Left ventricle myocardium inferior (tissue), 1 donor: Measurements from ENCODE around the gene CCDC154. TPM values are rescaled to one million over a fixed set of nuclear protein-coding genes. Genes with fewer than 3 reads are reported as not detected.

ENCODE experiments used
- DNase-seq: peaks from one replicate; pipeline ENCODE4 v3.0.0-alpha.2; 2020
- H3K27ac ChIP-seq: fragments of 200-600 bp; replicated peaks from 2 replicates; pipeline ENCODE4 v1.8.0; 2021
- H3K27me3 ChIP-seq: fragments of 200-600 bp; 2 replicates; pipeline ENCODE4 v1.8.0; 2021; ENCODE audit warnings: low read depth
- H3K36me3 ChIP-seq: fragments of 200-600 bp; 2 replicates; pipeline ENCODE4 v1.8.0; 2021
- H3K4me1 ChIP-seq: fragments of 200-600 bp; 2 replicates; pipeline ENCODE4 v1.8.0; 2021
- H3K4me3 ChIP-seq: fragments of 200-600 bp; 2 replicates; pipeline ENCODE4 v1.8.0; 2021; ENCODE audit warnings: mild to moderate bottlenecking, moderate library complexity
- H3K9me3 ChIP-seq: fragments of 200-600 bp; replicated peaks from 2 replicates; pipeline ENCODE4 v1.8.0; 2021
- intact Hi-C: fragments of 100-400 bp; cut with micrococcal nuclease; formaldehyde crosslinking; loops from one replicate; pipeline ENCODE4 v1.11.0; 2022
- total RNA-seq: library from RNA; stranded (reverse); fragmentation: NEBNext Ultra II Directional; extraction: Animal tissue kit (Norgen Biotek cat#: 25700); gene quantifications from one replicate; pipeline ENCODE4 v1.2.1, GENCODE V29; 2021
- TF ChIP-seq, protein P1 (sequence below): fragments of 200-600 bp; IDR thresholded peaks from 2 replicates; pipeline ENCODE4 v1.8.0; 2021; ENCODE audit warnings: antibody characterized with exemption, mild to moderate bottlenecking, borderline replicate concordance
- donor health status: DM: no; HTN: yes; CAD: no; lungs with severe emphysema.

The CCDC154 gene
- total RNA-seq, 1 donor from 2014 or later, result 1.3 TPM

GRCh38 chr16:1395444-1396031 is 48.8 kb downstream of the CCDC154 start:
- no peaks in the 10 kb centered on the region for H3K9me3 ChIP-seq
- no peaks in the 10 kb centered on the region for H3K4me1 ChIP-seq
- DNase-seq, result no peak
- no peaks in the 10 kb centered on the region for H3K27me3 ChIP-seq
- H3K27ac ChIP-seq, result no peak overlapping the region
- intact Hi-C loops, result no loop called here
- H3K4me3 ChIP-seq, result no peak overlapping the region
- TF ChIP-seq, protein P1, sequence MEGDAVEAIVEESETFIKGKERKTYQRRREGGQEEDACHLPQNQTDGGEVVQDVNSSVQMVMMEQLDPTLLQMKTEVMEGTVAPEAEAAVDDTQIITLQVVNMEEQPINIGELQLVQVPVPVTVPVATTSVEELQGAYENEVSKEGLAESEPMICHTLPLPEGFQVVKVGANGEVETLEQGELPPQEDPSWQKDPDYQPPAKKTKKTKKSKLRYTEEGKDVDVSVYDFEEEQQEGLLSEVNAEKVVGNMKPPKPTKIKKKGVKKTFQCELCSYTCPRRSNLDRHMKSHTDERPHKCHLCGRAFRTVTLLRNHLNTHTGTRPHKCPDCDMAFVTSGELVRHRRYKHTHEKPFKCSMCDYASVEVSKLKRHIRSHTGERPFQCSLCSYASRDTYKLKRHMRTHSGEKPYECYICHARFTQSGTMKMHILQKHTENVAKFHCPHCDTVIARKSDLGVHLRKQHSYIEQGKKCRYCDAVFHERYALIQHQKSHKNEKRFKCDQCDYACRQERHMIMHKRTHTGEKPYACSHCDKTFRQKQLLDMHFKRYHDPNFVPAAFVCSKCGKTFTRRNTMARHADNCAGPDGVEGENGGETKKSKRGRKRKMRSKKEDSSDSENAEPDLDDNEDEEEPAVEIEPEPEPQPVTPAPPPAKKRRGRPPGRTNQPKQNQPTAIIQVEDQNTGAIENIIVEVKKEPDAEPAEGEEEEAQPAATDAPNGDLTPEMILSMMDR, result no peak
- H3K36me3 ChIP-seq, result peaks cover 79% of the 10 kb centered on the region

GRCh38 chr16:1394367-1394951 is 49.9 kb downstream of the CCDC154 start:
- TF ChIP-seq, protein P1, result no peak

GRCh38 chr16:1393613-1394176 is 50.7 kb downstream of the CCDC154 start:
- Histone ChIP-seq H3K4me3 (no peak overlapping the region), H3K36me3 (peaks cover 85% of the 10 kb centered on the region), H3K4me1 (no peaks in the 10 kb centered on the region), H3K9me3 (no peaks in the 10 kb centered on the region), H3K27ac (no peak overlapping the region), H3K27me3 (no peaks in the 10 kb centered on the region)
- intact Hi-C loops, result no loop called here
- TF ChIP-seq, protein P1, result no peak
- no peak for DNase-seq

More at GRCh38 chr16:1394367-1394951, 49.9 kb downstream of the CCDC154 start:
- Histone ChIP-seq H3K4me1 (no peaks in the 10 kb centered on the region), H3K36me3 (peaks cover 85% of the 10 kb centered on the region), H3K27me3 (no peaks in the 10 kb centered on the region), H3K9me3 (no peaks in the 10 kb centered on the region), H3K27ac (no peak overlapping the region), H3K4me3 (no peak overlapping the region)
- DNase-seq, result no peak
- intact Hi-C loops, result no loop called here

- no peak overlapping the region for H3K27ac ChIP-seq
- peaks cover 85% of the 10 kb centered on the region for H3K36me3 ChIP-seq
- DNase-seq, result no peak
- H3K9me3 ChIP-seq, result no peaks in the 10 kb centered on the region
- TF ChIP-seq, protein P1, result no peak
- intact Hi-C loops, result no loop called here
- no peaks in the 10 kb centered on the region for H3K4me1 ChIP-seq
- no peak overlapping the region for H3K4me3 ChIP-seq
- H3K27me3 ChIP-seq, result no peaks in the 10 kb centered on the region
Measured at GRCh38 chr16:1392826-1393225, 51.5 kb downstream of the CCDC154 start.

- no peak overlapping the region for H3K27ac ChIP-seq
- no peak overlapping the region for H3K4me3 ChIP-seq
- no peaks in the 10 kb centered on the region for H3K9me3 ChIP-seq
- no peaks in the 10 kb centered on the region for H3K4me1 ChIP-seq
- peaks cover 75% of the 10 kb centered on the region for H3K36me3 ChIP-seq
- DNase-seq, result no peak
- TF ChIP-seq, protein P1, result no peak
- intact Hi-C loops, result no loop called here
- H3K27me3 ChIP-seq, result no peaks in the 10 kb centered on the region
Measured at GRCh38 chr16:1390239-1390779, 54.0 kb downstream of the CCDC154 start.
